CD4-positive, alpha-beta T cell treated with Interleukin-6 for 4 hours (primary cell): ENCODE results near the gene IPMK.
"Not testable (repeated sequence)": the region's sequence is repeated elsewhere in the genome, so short reads cannot be mapped to it uniquely, and the experiment has no call there.

Experiments used
- DNase-seq: peaks from one replicate; pipeline ENCODE4 v3.0.0-alpha.2; 2020; ENCODE audit warnings: mixed read lengths

Gene IPMK

GRCh38 chr10:58219875-58220274 is 47.8 kb downstream of the IPMK start:
- no peak for DNase-seq

GRCh38 chr10:58217612-58218011 is 50.1 kb downstream of the IPMK start:
- no peak for DNase-seq

GRCh38 chr10:58212622-58213021 is 55.1 kb downstream of the IPMK start:
- no peak for DNase-seq

- no peak for DNase-seq
Observed at GRCh38 chr10:58210160-58210559, 57.5 kb downstream of the IPMK start.

- DNase-seq: no peak
Observed at GRCh38 chr10:58209669-58210068, 58.0 kb downstream of the IPMK start.

- DNase-seq: no peak
Observed at GRCh38 chr10:58206251-58206650, 61.4 kb downstream of the IPMK start.

GRCh38 chr10:58201704-58202103 is 66.0 kb downstream of the IPMK start:
- DNase-seq: no peak

- no peak for DNase-seq
Observed at GRCh38 chr10:58189269-58189668, 78.4 kb downstream of the IPMK start.

GRCh38 chr10:58184120-58184670 is 83.5 kb downstream of the IPMK start:
- DNase-seq: no peak

- no peak for DNase-seq
Observed at GRCh38 chr10:58180666-58181065, 87.0 kb downstream of the IPMK start.

GRCh38 chr10:58179238-58179637 is 88.5 kb downstream of the IPMK start:
- no peak for DNase-seq

GRCh38 chr10:58178811-58179210 is 88.9 kb downstream of the IPMK start:
- DNase-seq: no peak

- DNase-seq: no peak
Observed at GRCh38 chr10:58177362-58177947, 90.2 kb downstream of the IPMK start.

- DNase-seq: no peak
Observed at GRCh38 chr10:58175990-58176900, 91.4 kb downstream of the IPMK start.

GRCh38 chr10:58174831-58175230 is 92.9 kb downstream of the IPMK start:
- DNase-seq: no peak

GRCh38 chr10:58173391-58173790 is 94.3 kb downstream of the IPMK start:
- DNase-seq: no peak

GRCh38 chr10:58171146-58171545 is 96.5 kb downstream of the IPMK start:
- DNase-seq: no peak

GRCh38 chr10:58164517-58164916 is 103.2 kb downstream of the IPMK start:
- DNase-seq: no peak

GRCh38 chr10:58158806-58159205 is 108.9 kb downstream of the IPMK start:
- no peak for DNase-seq

GRCh38 chr10:58157076-58157766 is 110.5 kb downstream of the IPMK start:
- DNase-seq: no peak

- DNase-seq: not testable (repeated sequence)
Observed at GRCh38 chr10:58155941-58156340, 111.8 kb downstream of the IPMK start.

- no peak for DNase-seq
Observed at GRCh38 chr10:58153751-58154150, 113.9 kb downstream of the IPMK start.

GRCh38 chr10:58152673-58153263 is 114.9 kb downstream of the IPMK start:
- peak; percentile 26 for DNase-seq
